Measurements from ENCODE around the gene ZNF148.

The ZNF148 gene

GRCh38 chr3:125189378-125190165, 185.6 kb downstream of the ZNF148 start:
- no peak for DNase-seq

GRCh38 chr3:125188955-125189354, 186.2 kb downstream of the ZNF148 start:
- no peak for DNase-seq

- no peak for DNase-seq
Measured at GRCh38 chr3:125187599-125187910, 187.6 kb downstream of the ZNF148 start.

- DNase-seq, result no peak
Measured at GRCh38 chr3:125186800-125187598, 188.1 kb downstream of the ZNF148 start.

- no peak for DNase-seq
Measured at GRCh38 chr3:125186261-125186787, 188.8 kb downstream of the ZNF148 start.

- no peak for DNase-seq
Measured at GRCh38 chr3:125185805-125186204, 189.3 kb downstream of the ZNF148 start.

- DNase-seq, result no peak
Measured at GRCh38 chr3:125179884-125180240, 195.3 kb downstream of the ZNF148 start.

- DNase-seq, result no peak
Measured at GRCh38 chr3:125179143-125179883, 195.8 kb downstream of the ZNF148 start.

GRCh38 chr3:125177746-125178145, 197.4 kb downstream of the ZNF148 start:
- DNase-seq, result no peak
